Measurements from ENCODE around the gene DSEL.

- no peak for TF ChIP-seq CTCF (conservative IDR thresholded peaks at IDR 0.05 in 1 of 2, IDR thresholded peaks at IDR 0.05 in 1 of 2; ENCODE audit: low read depth in 1 of 2, low read length in 2 of 2)
- TF ChIP-seq EZH2 (IDR thresholded peaks at IDR 0.05; ENCODE audit: low read length, missing control alignments) = no peak
Measured at GRCh38 chr18:67464499-67464898, 52.0 kb downstream of the DSEL start.

Data from fibroblast of lung (primary cell).